GM12878 (cell line): ENCODE results near the gene SMARCA4.
"Not testable (repeated sequence)": the region's sequence is repeated elsewhere in the genome, so short reads cannot be mapped to it uniquely, and the experiment has no call there.

ENCODE experiments used
- DPF2 ChIP-seq: fragments of 450-650 bp; IDR thresholded peaks from 2 replicates; pipeline ENCODE4 v1.6.1; 2017; ENCODE audit warnings: mild to moderate bottlenecking
- EZH2 ChIP-seq: IDR thresholded peaks from 2 replicates; pipeline ENCODE4 v1.6.1; 2012; ENCODE audit warnings: low read depth, mild to moderate bottlenecking, control low read depth, inconsistent platforms, low read length, borderline replicate concordance; ENCODE audit not compliant: control insufficient read depth
- JUND ChIP-seq: IDR thresholded peaks from 2 replicates; pipeline ENCODE4 v1.6.1; 2012; ENCODE audit warnings: low read depth, mild to moderate bottlenecking, low read length, improper control_type of control experiment, moderate library complexity
- NBN ChIP-seq: fragments of 450-650 bp; IDR thresholded peaks from 2 replicates; pipeline ENCODE4 v1.6.1; 2016
- NR2C1 ChIP-seq: fragments of 450-650 bp; IDR thresholded peaks from 2 replicates; pipeline ENCODE4 v1.6.1; 2017; ENCODE audit warnings: antibody characterized with exemption, mild to moderate bottlenecking, moderate library complexity
- POLR2AphosphoS5 ChIP-seq: IDR thresholded peaks from 2 replicates; pipeline ENCODE4 v1.6.1; 2011; ENCODE audit warnings: mild to moderate bottlenecking, low read length, inconsistent platforms
- REST ChIP-seq: IDR thresholded peaks from 2 replicates; pipeline ENCODE4 v1.6.1; 2012; ENCODE audit warnings: mild to moderate bottlenecking, low read depth, low read length
- ZZZ3 ChIP-seq: IDR thresholded peaks from 2 replicates; pipeline ENCODE4 v1.6.1; 2011; ENCODE audit warnings: low read depth; ENCODE audit not compliant: control insufficient read depth, insufficient read length
- TF ChIP-seq, protein P1 (sequence below): IDR thresholded peaks from 2 replicates; pipeline ENCODE4 v1.6.1; 2011; ENCODE audit warnings: mild to moderate bottlenecking, low read depth, low read length, moderate library complexity; ENCODE audit not compliant: insufficient replicate concordance
- TF ChIP-seq, protein P2 (sequence below), 3 experiments: IDR thresholded peaks in 2 of 3; conservative IDR thresholded peaks in 1 of 3; 2 replicates each; pipeline ENCODE4 v1.5.1; 2011; ENCODE audit warnings: low read depth in 3 of 3, low read length in 3 of 3, mild to moderate bottlenecking in 3 of 3, control low read depth in 2 of 3, moderate library complexity in 2 of 3, inconsistent platforms in 1 of 3, mixed read lengths in 1 of 3; ENCODE audit not compliant: control insufficient read depth in 2 of 3, insufficient read depth in 1 of 3; ENCODE audit errors: extremely low read depth in 1 of 3
- TF ChIP-seq, protein P3 (sequence below): fragments of 150-350 bp; IDR thresholded peaks from 2 replicates; pipeline ENCODE4 v1.6.1; 2014; ENCODE audit warnings: mild to moderate bottlenecking, low read depth, low read length

DNA sequence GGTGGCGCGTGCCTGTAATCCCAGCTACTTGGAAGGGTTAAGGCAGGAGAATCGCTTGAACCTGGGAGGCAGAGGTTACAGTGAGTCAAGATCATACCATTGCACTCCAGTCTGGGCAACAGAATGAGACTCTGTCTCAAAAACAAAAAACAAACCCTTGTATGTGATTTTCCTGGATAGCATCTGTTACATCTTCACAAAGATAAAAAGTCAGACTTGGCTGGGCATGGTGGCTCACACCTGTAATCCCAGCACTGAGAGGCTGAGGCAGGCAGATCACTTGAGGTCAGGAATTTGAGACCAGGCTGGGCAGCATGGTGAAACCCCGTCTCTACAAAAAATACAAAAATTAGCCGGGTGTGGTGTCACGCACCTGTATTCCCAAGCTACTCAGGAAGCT lies 136.5 kb downstream of the SMARCA4 start:
- TF ChIP-seq EZH2, NBN, REST, DPF2, POLR2AphosphoS5, JUND, ZZZ3, NR2C1: not testable (repeated sequence)
- TF ChIP-seq, protein P1, sequence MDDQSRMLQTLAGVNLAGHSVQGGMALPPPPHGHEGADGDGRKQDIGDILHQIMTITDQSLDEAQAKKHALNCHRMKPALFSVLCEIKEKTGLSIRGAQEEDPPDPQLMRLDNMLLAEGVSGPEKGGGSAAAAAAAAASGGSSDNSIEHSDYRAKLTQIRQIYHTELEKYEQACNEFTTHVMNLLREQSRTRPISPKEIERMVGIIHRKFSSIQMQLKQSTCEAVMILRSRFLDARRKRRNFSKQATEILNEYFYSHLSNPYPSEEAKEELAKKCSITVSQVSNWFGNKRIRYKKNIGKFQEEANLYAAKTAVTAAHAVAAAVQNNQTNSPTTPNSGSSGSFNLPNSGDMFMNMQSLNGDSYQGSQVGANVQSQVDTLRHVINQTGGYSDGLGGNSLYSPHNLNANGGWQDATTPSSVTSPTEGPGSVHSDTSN: not testable (repeated sequence)
- TF ChIP-seq, protein P2, sequence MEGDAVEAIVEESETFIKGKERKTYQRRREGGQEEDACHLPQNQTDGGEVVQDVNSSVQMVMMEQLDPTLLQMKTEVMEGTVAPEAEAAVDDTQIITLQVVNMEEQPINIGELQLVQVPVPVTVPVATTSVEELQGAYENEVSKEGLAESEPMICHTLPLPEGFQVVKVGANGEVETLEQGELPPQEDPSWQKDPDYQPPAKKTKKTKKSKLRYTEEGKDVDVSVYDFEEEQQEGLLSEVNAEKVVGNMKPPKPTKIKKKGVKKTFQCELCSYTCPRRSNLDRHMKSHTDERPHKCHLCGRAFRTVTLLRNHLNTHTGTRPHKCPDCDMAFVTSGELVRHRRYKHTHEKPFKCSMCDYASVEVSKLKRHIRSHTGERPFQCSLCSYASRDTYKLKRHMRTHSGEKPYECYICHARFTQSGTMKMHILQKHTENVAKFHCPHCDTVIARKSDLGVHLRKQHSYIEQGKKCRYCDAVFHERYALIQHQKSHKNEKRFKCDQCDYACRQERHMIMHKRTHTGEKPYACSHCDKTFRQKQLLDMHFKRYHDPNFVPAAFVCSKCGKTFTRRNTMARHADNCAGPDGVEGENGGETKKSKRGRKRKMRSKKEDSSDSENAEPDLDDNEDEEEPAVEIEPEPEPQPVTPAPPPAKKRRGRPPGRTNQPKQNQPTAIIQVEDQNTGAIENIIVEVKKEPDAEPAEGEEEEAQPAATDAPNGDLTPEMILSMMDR (IDR thresholded peaks at IDR 0.05 in 2 of 3, conservative IDR thresholded peaks at IDR 0.05 in 1 of 3; ENCODE audit: control insufficient read depth in 2 of 3, extremely low read depth in 1 of 3, insufficient read depth in 1 of 3, low read depth in 3 of 3, low read length in 3 of 3): not testable (repeated sequence)
- TF ChIP-seq, protein P3, sequence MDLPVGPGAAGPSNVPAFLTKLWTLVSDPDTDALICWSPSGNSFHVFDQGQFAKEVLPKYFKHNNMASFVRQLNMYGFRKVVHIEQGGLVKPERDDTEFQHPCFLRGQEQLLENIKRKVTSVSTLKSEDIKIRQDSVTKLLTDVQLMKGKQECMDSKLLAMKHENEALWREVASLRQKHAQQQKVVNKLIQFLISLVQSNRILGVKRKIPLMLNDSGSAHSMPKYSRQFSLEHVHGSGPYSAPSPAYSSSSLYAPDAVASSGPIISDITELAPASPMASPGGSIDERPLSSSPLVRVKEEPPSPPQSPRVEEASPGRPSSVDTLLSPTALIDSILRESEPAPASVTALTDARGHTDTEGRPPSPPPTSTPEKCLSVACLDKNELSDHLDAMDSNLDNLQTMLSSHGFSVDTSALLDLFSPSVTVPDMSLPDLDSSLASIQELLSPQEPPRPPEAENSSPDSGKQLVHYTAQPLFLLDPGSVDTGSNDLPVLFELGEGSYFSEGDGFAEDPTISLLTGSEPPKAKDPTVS: not testable (repeated sequence)
